Endothelial cell of umbilical vein (primary cell): ENCODE results near the gene CDK17. TPM values are rescaled to one million over a fixed set of nuclear protein-coding genes. Genes with fewer than 3 reads are reported as not detected.

Experiments used
- BruUV-seq: library from RNA; stranded (reverse); fragments of 400-500 nt; replicated peaks from 2 replicates; lab custom pipeline; 2021; lab: Mats Ljungman, UMichigan
- CTCF ChIA-PET: fragments of 300-600, 350-600 bp; sonication (Branson Sonifier 250); formaldehyde crosslinking; loops from one replicate; lab custom pipeline; 2021; ENCODE audit warnings: antibody characterized with exemption, inconsistent platforms; lab: Charles Lee
- POLR2A ChIA-PET: fragments of 300-600, 350-600 bp; sonication (Branson Sonifier 250); formaldehyde crosslinking; loops from one replicate; lab custom pipeline; 2021; ENCODE audit warnings: antibody characterized with exemption, inconsistent platforms; lab: Charles Lee
- DNase-seq: peaks from one replicate; pipeline ENCODE4 v3.0.0-alpha.2; 2011; ENCODE audit warnings: low read depth, low spot score
- FAIRE-seq: peaks from 2 replicates; lab custom pipeline; 2011; peaks lifted over from hg19 to GRCh38; lab: Jason Lieb, UNC
- H2AFZ ChIP-seq: 2 replicates; pipeline ENCODE4 v1.6.0; 2012; ENCODE audit warnings: low read depth, low read length, control low read depth, inconsistent platforms
- H3K27ac ChIP-seq: 2 replicates; pipeline ENCODE4 v1.5.1; 2011; ENCODE audit warnings: low read depth, mild to moderate bottlenecking, control low read depth, low read length, moderate library complexity; ENCODE audit not compliant: insufficient read depth
- H3K27me3 ChIP-seq, 2 experiments: 2 replicates each; pipeline versions ENCODE4 v1.6.0 to v1.6.1; 2011; ENCODE audit warnings: low read length in 2 of 2, mixed read lengths in 1 of 2; ENCODE audit not compliant: control insufficient read depth in 2 of 2, insufficient read depth in 2 of 2
- H3K36me3 ChIP-seq, 2 experiments: 2 replicates in 1 of 2; 3 replicates in 1 of 2; pipeline ENCODE4 v1.5.1; 2011; ENCODE audit warnings: low read length in 2 of 2, mild to moderate bottlenecking in 1 of 2, moderate library complexity in 1 of 2; ENCODE audit not compliant: control insufficient read depth in 2 of 2, insufficient read depth in 2 of 2; ENCODE audit errors: extremely low read depth in 1 of 2
- H3K4me1 ChIP-seq: 3 replicates; pipeline ENCODE4 v1.5.1; 2011; ENCODE audit warnings: mild to moderate bottlenecking, low read length; ENCODE audit not compliant: control insufficient read depth, insufficient read depth; ENCODE audit errors: extremely low read depth
- H3K4me2 ChIP-seq: 2 replicates; pipeline ENCODE4 v1.6.1; 2011; ENCODE audit warnings: low read length, control low read depth, mixed read lengths; ENCODE audit not compliant: insufficient read depth
- H3K4me3 ChIP-seq, 3 experiments: fragments of 200-600 bp in 1 of 3; sonication (generic), shearing (Covaris generic) in 1 of 3; replicated peaks in 1 of 3; 2 replicates each; pipeline ENCODE4 v1.5.1; 2011 to 2016; ENCODE audit warnings: control low read depth in 3 of 3, low read length in 3 of 3, mild to moderate bottlenecking in 2 of 3, inconsistent platforms in 1 of 3, low read depth in 1 of 3, moderate library complexity in 1 of 3; ENCODE audit not compliant: insufficient read depth in 1 of 3
- H3K79me2 ChIP-seq: 2 replicates; pipeline ENCODE4 v1.6.0; 2012; ENCODE audit warnings: low read length, inconsistent platforms; ENCODE audit not compliant: control insufficient read depth, insufficient read depth
- H3K9ac ChIP-seq: replicated peaks from 2 replicates; pipeline ENCODE3; 2011; ENCODE audit warnings: low read length, control low read depth; ENCODE audit not compliant: insufficient read depth; ENCODE audit errors: extremely low read depth
- H3K9me1 ChIP-seq: replicated peaks from 3 replicates; pipeline ENCODE4 v1.6.0; 2011; ENCODE audit warnings: mild to moderate bottlenecking, low read length; ENCODE audit not compliant: control insufficient read depth, insufficient read depth; ENCODE audit errors: extremely low read depth
- H3K9me3 ChIP-seq: replicated peaks from 2 replicates; pipeline ENCODE4 v1.5.1; 2012; ENCODE audit warnings: low read length, inconsistent platforms; ENCODE audit not compliant: control insufficient read depth, insufficient read depth
- H4K20me1 ChIP-seq: replicated peaks from 2 replicates; pipeline ENCODE3; 2011; ENCODE audit warnings: mild to moderate bottlenecking, low read length; ENCODE audit not compliant: control insufficient read depth, insufficient read depth; ENCODE audit errors: extremely low read depth
- EZH2 ChIP-seq: IDR thresholded peaks from 2 replicates; pipeline ENCODE4 v1.6.1; 2012; ENCODE audit warnings: borderline replicate concordance, low read depth, mild to moderate bottlenecking, moderate library complexity, low read length, inconsistent platforms; ENCODE audit not compliant: severe bottlenecking
- GATA2 ChIP-seq: IDR thresholded peaks from 2 replicates; pipeline ENCODE4 v1.7.0; 2011; ENCODE audit warnings: low read depth, mild to moderate bottlenecking, moderate library complexity, mixed read lengths, low read length; ENCODE audit not compliant: insufficient read length, insufficient read depth
- JUN ChIP-seq: IDR thresholded peaks from 2 replicates; pipeline ENCODE4 v1.6.1; 2011; ENCODE audit warnings: borderline replicate concordance, low read depth; ENCODE audit not compliant: insufficient read length, insufficient read depth
- MYC ChIP-seq: IDR thresholded peaks from one replicate; pipeline ENCODE4 v1.6.1; 2011; ENCODE audit warnings: mild to moderate bottlenecking, low read depth, low read length
- POLR2A ChIP-seq: IDR thresholded peaks from 2 replicates; pipeline ENCODE4 v1.6.1; 2012; ENCODE audit warnings: low read depth, mild to moderate bottlenecking, control low read depth, low read length
- POLR2AphosphoS5 ChIP-seq: IDR thresholded peaks from 2 replicates; pipeline ENCODE4 v1.6.1; 2012; ENCODE audit warnings: low read depth, mild to moderate bottlenecking, control low read depth, low read length, moderate library complexity; ENCODE audit not compliant: insufficient read depth
- dilution Hi-C: fragments of 300-500 bp; cut with MboI; formaldehyde crosslinking; loops from one replicate; pipeline ENCODE4 v1.15.0; 2019; ENCODE audit warnings: low sequenced_read_pairs; ENCODE audit not compliant: extremely low pct_ligation_motif_present
- intact Hi-C: fragments of 100-400 bp; cut with micrococcal nuclease; formaldehyde crosslinking; loops from one replicate; pipeline ENCODE4 v1.10.0; 2022
- polyA plus RNA-seq, 4 experiments: library from polyadenylated mRNA; depleted of rRNA in 3 of 4; stranded (reverse) in 3 of 4; unstranded in 1 of 4; fragments of >200 nt; gene quantifications; 2 replicates each; pipeline versions ENCODE4 v1.2.1 to v1.2.3, GENCODE V29; 2011 to 2012; ENCODE audit warnings: missing spikeins in 1 of 4
- total RNA-seq: library from RNA; stranded (reverse); gene quantifications from 2 replicates; pipeline ENCODE4 v1.2.3, GENCODE V29; 2021
- TF ChIP-seq, protein P1 (sequence below): IDR thresholded peaks from 2 replicates; pipeline ENCODE4 v1.6.1; 2011; ENCODE audit not compliant: insufficient read depth, insufficient read length
- TF ChIP-seq, protein P2 (sequence below), 2 donors: IDR thresholded peaks; 1 replicate in 1 of 2; 2 replicates in 1 of 2; pipeline ENCODE4 v1.5.1; 2011; ENCODE audit warnings: low read length in 2 of 2, mild to moderate bottlenecking in 2 of 2, moderate library complexity in 2 of 2, control low read depth in 1 of 2, inconsistent platforms in 1 of 2, low read depth in 1 of 2; ENCODE audit not compliant: insufficient read depth in 1 of 2; ENCODE audit errors: extremely low read depth in 1 of 2

CDK17 gene
- total and polyA plus RNA-seq, 2 donors (not counting 3 experiments of a cell fraction or from before 2014, with no cell fraction given), result 61.1 to 176 TPM

DNA sequence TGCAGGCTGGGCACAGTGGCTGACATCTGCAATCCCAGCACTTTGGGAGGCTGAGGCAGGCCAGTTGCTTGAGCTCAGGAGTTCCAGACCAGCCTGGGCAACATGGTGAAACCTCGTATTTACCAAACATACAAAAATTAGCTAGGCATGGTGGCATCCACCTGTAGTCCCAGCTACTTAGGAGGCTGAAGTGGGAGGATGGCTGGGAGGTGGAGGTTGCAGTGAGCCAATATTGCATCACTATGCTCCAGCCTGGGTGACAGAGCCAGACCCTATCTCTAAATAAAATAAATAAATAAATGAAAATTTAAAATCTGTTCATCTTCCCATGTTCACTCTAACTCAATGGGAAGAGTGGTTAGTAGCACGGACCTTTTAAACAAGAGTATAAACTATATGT lies 134.8 kb downstream of the CDK17 start:
- ChIA-PET CTCF (interaction anchor here (1.0 to 1.8 kb wide), 2 partner anchors 11 to 126 kb away, joined by 3 read pairs; no protein-coding TSS in a partner anchor), POLR2A (no interaction called here)
- Histone ChIP-seq H3K4me3 (no peak overlapping the region), H3K4me2 (no peak overlapping the region), H3K27ac (no peak overlapping the region), H2AFZ (no peak overlapping the region), H3K9me1 (no peaks in the 10 kb centered on the region), H3K9ac (no peak overlapping the region), H3K36me3 (peaks cover 13 to 29% of the 10 kb centered on the region in 2 experiments), H3K27me3 (no peaks in the 10 kb centered on the region), H3K79me2 (peaks cover 20% of the 10 kb centered on the region), H4K20me1 (peaks cover 7% of the 10 kb centered on the region), H3K9me3 (no peaks in the 10 kb centered on the region), H3K4me1 (peaks cover 40% of the 10 kb centered on the region)
- FAIRE-seq, result no peak
- no peak for DNase-seq
- BruUV-seq, result no TSS peak
- intact Hi-C loops (no loop called here), dilution Hi-C loops (no loop called here)
- no peak for TF ChIP-seq MYC
- no peak for TF ChIP-seq POLR2A
- TF ChIP-seq GATA2, result no peak
- TF ChIP-seq POLR2AphosphoS5, result peak; percentile 66
- TF ChIP-seq EZH2, result no peak
- no peak for TF ChIP-seq JUN
- TF ChIP-seq, protein P1, sequence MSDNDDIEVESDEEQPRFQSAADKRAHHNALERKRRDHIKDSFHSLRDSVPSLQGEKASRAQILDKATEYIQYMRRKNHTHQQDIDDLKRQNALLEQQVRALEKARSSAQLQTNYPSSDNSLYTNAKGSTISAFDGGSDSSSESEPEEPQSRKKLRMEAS, result no peak

DNA sequence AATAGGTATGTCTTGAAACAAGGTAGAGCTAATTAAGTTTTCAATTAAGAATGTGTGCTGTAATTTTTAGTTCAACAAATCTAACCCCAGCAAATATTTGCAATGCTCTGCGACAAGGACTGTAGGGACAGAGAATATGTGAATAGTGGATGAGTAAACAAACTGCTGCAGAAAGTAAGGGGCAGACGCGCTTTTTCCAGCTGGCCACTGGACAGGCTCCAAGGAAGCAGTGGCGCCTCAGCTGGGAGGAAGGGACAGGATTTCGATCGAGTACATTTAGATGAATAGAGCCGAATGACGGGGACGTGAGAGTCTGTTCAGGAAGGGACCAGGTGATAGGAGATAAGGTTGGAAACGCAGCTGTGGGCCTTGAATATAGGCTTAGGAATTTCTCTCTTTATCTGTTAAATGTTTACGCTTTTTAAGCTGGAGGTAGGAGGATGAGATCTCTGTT lies 136.8 kb downstream of the CDK17 start:
- peak; percentile 17 for TF ChIP-seq GATA2
- peak; percentile 58 for TF ChIP-seq POLR2AphosphoS5
- TF ChIP-seq POLR2A, result peak; percentile 67
- TF ChIP-seq EZH2, result no peak
- TF ChIP-seq JUN, result peak; percentile 38
- TF ChIP-seq, protein P2, sequence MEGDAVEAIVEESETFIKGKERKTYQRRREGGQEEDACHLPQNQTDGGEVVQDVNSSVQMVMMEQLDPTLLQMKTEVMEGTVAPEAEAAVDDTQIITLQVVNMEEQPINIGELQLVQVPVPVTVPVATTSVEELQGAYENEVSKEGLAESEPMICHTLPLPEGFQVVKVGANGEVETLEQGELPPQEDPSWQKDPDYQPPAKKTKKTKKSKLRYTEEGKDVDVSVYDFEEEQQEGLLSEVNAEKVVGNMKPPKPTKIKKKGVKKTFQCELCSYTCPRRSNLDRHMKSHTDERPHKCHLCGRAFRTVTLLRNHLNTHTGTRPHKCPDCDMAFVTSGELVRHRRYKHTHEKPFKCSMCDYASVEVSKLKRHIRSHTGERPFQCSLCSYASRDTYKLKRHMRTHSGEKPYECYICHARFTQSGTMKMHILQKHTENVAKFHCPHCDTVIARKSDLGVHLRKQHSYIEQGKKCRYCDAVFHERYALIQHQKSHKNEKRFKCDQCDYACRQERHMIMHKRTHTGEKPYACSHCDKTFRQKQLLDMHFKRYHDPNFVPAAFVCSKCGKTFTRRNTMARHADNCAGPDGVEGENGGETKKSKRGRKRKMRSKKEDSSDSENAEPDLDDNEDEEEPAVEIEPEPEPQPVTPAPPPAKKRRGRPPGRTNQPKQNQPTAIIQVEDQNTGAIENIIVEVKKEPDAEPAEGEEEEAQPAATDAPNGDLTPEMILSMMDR (IDR thresholded peaks at IDR 0.05; ENCODE audit: extremely low read depth in 1 of 2, insufficient read depth in 1 of 2, low read depth in 1 of 2, low read length in 2 of 2), result no peak
- ChIA-PET POLR2A (interaction anchor here (0.7 to 1.2 kb wide), 2 partner anchors 133 to 157 kb away, joined by 3 to 4 read pairs; no protein-coding TSS in a partner anchor), CTCF (interaction anchor here (0.7 to 1.1 kb wide), 3 partner anchors 9 to 253 kb away, joined by 3 read pairs; no protein-coding TSS in a partner anchor)
- dilution Hi-C loops, result no loop called here
- DNase-seq (peak; percentile 88), FAIRE-seq (peak; percentile 12)
- Histone ChIP-seq H3K27me3 (no peaks in the 10 kb centered on the region), H3K36me3 (peaks cover 19 to 27% of the 10 kb centered on the region in 2 experiments), H3K79me2 (peaks cover 31% of the 10 kb centered on the region), H3K4me2 (no peak overlapping the region), H4K20me1 (peaks cover 7% of the 10 kb centered on the region), H2AFZ (no peak overlapping the region), H3K9me3 (no peaks in the 10 kb centered on the region), H3K4me1 (peaks cover 49% of the 10 kb centered on the region), H3K27ac (peak overlapping the region; percentile 60), H3K4me3 (no peak overlapping the region), H3K9me1 (no peaks in the 10 kb centered on the region), H3K9ac (no peak overlapping the region)
- intact Hi-C loops, result loop anchor here (2.0 to 5.0 kb wide), 3 partner anchors 134 to 253 kb away; no protein-coding TSS in a partner anchor
- BruUV-seq, result no TSS peak
